Activated T-cell treated with anti-CD3 and anti-CD28 coated beads, Interleukin-2, amount 50 U/mL, for 24 hours (primary cell): ENCODE results near the gene PODXL.
A peak's percentile ranks its signal among the peaks of the same experiment; 100 is the strongest.

Experiments
- DNase-seq: peaks from one replicate; pipeline ENCODE4 v3.0.0-alpha.2; 2020
- H3K27ac Mint-ChIP-seq: 2 replicates; pipeline ENCODE4 v1.8.0; 2020; ENCODE audit warnings: mild to moderate bottlenecking, mixed read lengths
- H3K27me3 Mint-ChIP-seq: 2 replicates; pipeline ENCODE4 v1.8.0; 2020; ENCODE audit warnings: mixed read lengths
- H3K36me3 Mint-ChIP-seq: 2 replicates; pipeline ENCODE4 v1.8.0; 2020; ENCODE audit warnings: low read depth, mixed read lengths
- H3K4me1 Mint-ChIP-seq: 2 replicates; pipeline ENCODE4 v1.8.0; 2020; ENCODE audit warnings: low read depth, mixed read lengths
- H3K4me3 Mint-ChIP-seq: 2 replicates; pipeline ENCODE4 v1.8.0; 2020; ENCODE audit warnings: mild to moderate bottlenecking, moderate library complexity, mixed read lengths
- H3K9me3 Mint-ChIP-seq: 2 replicates; pipeline ENCODE4 v1.8.0; 2020; ENCODE audit warnings: mixed read lengths

The PODXL gene

DNA sequence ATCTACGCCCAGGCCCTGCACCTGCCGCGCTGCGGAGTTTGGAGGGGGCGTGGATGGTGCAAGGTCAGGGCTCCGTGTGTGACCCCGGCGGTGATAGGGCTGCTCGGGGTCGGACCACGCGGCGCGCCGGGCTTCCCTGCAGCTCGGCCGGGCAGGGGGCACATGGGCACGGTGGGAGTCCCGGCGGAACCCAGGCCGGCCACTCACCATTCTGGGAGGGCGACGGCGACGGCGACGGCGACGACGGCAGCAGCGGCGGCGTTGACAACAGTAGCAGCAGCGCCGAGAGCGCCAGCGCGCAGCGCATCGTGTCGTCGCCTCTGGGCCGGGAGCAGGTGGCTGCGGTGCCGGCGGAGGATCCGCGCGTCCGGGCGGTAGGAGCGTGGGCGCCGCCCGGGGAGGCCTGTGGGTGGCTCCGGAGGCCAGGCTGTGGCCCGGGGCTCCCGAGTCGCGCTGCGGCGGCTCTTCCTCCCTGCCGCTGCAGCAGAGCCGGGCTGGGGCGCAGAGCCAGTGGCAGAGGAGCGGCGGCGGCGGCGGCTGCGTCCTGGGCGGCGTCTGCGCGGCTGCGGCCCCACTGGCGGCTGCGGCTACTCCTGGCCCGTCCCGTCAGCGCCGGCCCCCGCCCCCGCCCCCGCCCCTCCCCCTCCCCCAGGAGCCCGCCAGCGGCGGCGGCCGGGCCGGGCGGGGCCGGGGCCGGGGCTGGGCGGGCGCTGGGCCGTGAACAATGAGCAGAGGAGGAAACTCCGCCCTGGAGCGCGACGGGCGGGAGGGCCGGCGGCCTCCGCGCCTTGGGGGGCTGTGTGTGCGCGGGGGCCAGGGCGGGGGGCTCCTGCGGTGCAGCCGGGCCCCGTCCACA lies at the start of gene PODXL:
PODXL (minus strand) TSS at position 576 of the 856 bp plus-strand sequence; CDS start at position 307, 269 bp downstream.
- no peak within 1 kb of the TSS for H3K27ac Mint-ChIP-seq
- H3K4me3 Mint-ChIP-seq = peak within 1 kb of the TSS; percentile 65
- H3K4me1 Mint-ChIP-seq = peaks cover 11% of the 10 kb centered on the region
- peaks cover 74% of the 10 kb centered on the region for H3K27me3 Mint-ChIP-seq
- peak; percentile 71 for DNase-seq
- no peaks in the 10 kb centered on the region for H3K9me3 Mint-ChIP-seq
- H3K36me3 Mint-ChIP-seq = no peaks in the 10 kb centered on the region

- peaks cover 44% of the 10 kb centered on the region for H3K27me3 Mint-ChIP-seq
- H3K4me3 Mint-ChIP-seq = no peak overlapping the region
- H3K27ac Mint-ChIP-seq = no peak overlapping the region
- no peak for DNase-seq
- peaks cover 4% of the 10 kb centered on the region for H3K4me1 Mint-ChIP-seq
- H3K36me3 Mint-ChIP-seq = no peaks in the 10 kb centered on the region
- H3K9me3 Mint-ChIP-seq = no peaks in the 10 kb centered on the region
Observed at GRCh38 chr7:131605280-131605878, 49.0 kb upstream of the PODXL start.

DNA sequence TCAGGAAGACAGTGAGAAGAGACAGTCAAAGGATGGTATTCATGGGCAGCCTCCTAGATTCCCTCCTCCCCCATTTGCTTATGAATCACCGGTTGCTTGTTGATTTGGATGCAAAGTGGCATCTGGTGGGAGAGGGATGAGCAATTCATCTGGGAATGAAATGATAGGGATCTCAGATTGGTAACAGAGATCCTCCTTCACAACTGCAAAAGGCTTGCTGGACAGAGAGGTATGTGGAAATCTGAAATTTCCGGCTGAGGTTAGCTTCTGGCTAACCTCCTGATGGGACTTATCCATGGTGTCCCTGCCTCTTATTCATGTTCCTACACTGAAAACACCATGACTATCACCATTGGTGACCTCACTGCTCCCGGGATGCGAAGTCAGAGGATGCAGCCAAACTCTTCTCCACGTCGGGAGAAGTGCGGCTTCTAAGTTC lies 48.4 kb upstream of the PODXL start:
- H3K9me3 Mint-ChIP-seq = no peaks in the 10 kb centered on the region
- peaks cover 4% of the 10 kb centered on the region for H3K4me1 Mint-ChIP-seq
- H3K27ac Mint-ChIP-seq = no peak overlapping the region
- peaks cover 44% of the 10 kb centered on the region for H3K27me3 Mint-ChIP-seq
- no peak overlapping the region for H3K4me3 Mint-ChIP-seq
- DNase-seq = no peak
- H3K36me3 Mint-ChIP-seq = no peaks in the 10 kb centered on the region

GRCh38 chr7:131603932-131604331 lies 47.5 kb upstream of the PODXL start:
- no peak for DNase-seq
- H3K27ac Mint-ChIP-seq = no peak overlapping the region
- H3K36me3 Mint-ChIP-seq = no peaks in the 10 kb centered on the region
- no peaks in the 10 kb centered on the region for H3K9me3 Mint-ChIP-seq
- no peak overlapping the region for H3K4me3 Mint-ChIP-seq
- H3K4me1 Mint-ChIP-seq = peaks cover 4% of the 10 kb centered on the region
- peaks cover 44% of the 10 kb centered on the region for H3K27me3 Mint-ChIP-seq

DNA sequence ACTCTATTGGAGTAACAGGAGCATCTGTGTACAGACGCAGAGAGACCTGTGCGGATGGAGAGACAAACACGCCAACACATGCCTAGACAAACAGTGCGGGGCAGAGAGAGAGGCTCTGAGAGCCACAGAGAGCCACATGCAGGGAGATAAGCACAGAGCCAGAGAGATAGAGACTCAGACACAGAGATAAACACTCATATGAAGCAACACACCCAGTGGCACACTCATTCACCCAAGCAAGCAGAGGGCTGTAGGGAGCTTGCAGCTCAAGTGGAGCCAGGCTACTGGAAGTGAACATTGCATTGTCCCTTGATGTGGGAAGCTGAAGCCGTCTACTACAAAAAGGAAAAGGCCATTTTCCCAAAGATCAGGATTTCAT lies 46.6 kb upstream of the PODXL start:
- DNase-seq = no peak
- Mint-ChIP-seq H3K27me3 (peaks cover 42% of the 10 kb centered on the region), H3K4me1 (peaks cover 4% of the 10 kb centered on the region), H3K9me3 (no peaks in the 10 kb centered on the region), H3K27ac (no peak overlapping the region), H3K36me3 (no peaks in the 10 kb centered on the region), H3K4me3 (no peak overlapping the region)

- Mint-ChIP-seq H3K27me3 (peaks cover 38% of the 10 kb centered on the region), H3K27ac (no peak overlapping the region), H3K36me3 (no peaks in the 10 kb centered on the region), H3K9me3 (no peaks in the 10 kb centered on the region), H3K4me3 (no peak overlapping the region), H3K4me1 (peaks cover 4% of the 10 kb centered on the region)
- DNase-seq = no peak
Observed at GRCh38 chr7:131602304-131602993, 46.0 kb upstream of the PODXL start.

GRCh38 chr7:131600085-131600881 lies 43.9 kb upstream of the PODXL start:
- H3K27me3 Mint-ChIP-seq = peaks cover 19% of the 10 kb centered on the region
- no peaks in the 10 kb centered on the region for H3K36me3 Mint-ChIP-seq
- no peak for DNase-seq
- H3K27ac Mint-ChIP-seq = no peak overlapping the region
- H3K4me1 Mint-ChIP-seq = no peaks in the 10 kb centered on the region
- no peak overlapping the region for H3K4me3 Mint-ChIP-seq
- H3K9me3 Mint-ChIP-seq = no peaks in the 10 kb centered on the region

DNA sequence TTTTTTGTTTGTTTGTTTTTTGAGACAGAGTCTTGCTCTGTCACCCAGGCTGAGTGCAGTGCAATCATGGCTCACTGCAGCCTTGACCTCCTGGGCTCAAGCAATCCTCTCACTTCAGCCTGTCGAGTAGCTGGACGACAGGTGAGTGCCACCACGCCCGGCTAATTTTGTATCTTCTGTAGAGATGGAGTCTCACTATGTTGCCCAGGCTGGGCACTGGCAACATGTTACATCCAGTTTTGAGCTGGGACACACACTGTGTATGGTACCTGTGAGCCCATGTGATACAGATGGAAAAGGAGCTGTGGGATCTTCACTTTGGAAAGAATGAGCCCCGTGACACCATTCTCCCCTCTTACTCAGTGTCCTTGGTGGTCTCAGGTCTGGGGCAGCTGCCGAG lies 40.4 kb upstream of the PODXL start:
- H3K27me3 Mint-ChIP-seq = no peaks in the 10 kb centered on the region
- no peaks in the 10 kb centered on the region for H3K36me3 Mint-ChIP-seq
- H3K4me1 Mint-ChIP-seq = no peaks in the 10 kb centered on the region
- H3K4me3 Mint-ChIP-seq = no peak overlapping the region
- DNase-seq = no peak
- H3K9me3 Mint-ChIP-seq = no peaks in the 10 kb centered on the region
- no peak overlapping the region for H3K27ac Mint-ChIP-seq

GRCh38 chr7:131595699-131596098 lies 39.3 kb upstream of the PODXL start:
- Mint-ChIP-seq H3K27me3 (no peaks in the 10 kb centered on the region), H3K36me3 (no peaks in the 10 kb centered on the region), H3K4me3 (no peak overlapping the region), H3K9me3 (no peaks in the 10 kb centered on the region), H3K27ac (no peak overlapping the region), H3K4me1 (no peaks in the 10 kb centered on the region)
- no peak for DNase-seq

GRCh38 chr7:131591687-131592319 lies 35.4 kb upstream of the PODXL start:
- H3K27ac Mint-ChIP-seq = no peak overlapping the region
- no peak for DNase-seq
- no peaks in the 10 kb centered on the region for H3K27me3 Mint-ChIP-seq
- no peaks in the 10 kb centered on the region for H3K36me3 Mint-ChIP-seq
- H3K4me1 Mint-ChIP-seq = no peaks in the 10 kb centered on the region
- no peaks in the 10 kb centered on the region for H3K9me3 Mint-ChIP-seq
- no peak overlapping the region for H3K4me3 Mint-ChIP-seq

DNA sequence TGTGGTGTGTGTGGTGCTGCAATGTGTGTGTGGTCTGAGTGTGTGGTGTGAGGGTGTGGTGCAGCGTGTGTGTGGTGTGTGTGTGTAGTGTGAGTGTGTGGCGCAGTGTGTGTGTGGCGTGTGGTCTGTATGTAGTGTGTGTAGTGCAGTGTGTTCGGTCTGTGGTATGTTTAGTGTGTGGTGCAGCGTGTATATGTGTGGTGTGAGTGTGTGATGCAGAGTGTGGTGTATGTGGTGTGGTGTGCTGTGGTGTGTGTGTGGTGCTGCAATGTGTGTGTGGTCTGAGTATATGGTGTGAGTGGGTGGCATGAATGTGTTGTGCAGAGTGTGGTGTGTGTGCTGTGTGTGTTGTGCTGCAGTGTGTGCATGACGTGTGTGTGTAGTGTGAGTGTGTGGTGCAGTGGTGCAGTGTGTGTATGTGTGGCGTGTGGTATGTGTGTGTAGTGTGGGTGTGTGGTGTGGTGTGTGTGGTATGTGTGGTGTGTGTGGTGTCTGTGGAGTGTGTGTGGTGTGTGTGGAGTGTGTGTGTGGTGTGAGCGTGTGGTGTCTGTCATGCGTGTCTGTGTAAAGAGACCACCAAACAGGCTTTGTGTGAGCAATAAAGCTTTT lies 31.0 kb upstream of the PODXL start:
- H3K27me3 Mint-ChIP-seq = peaks cover 4% of the 10 kb centered on the region
- H3K36me3 Mint-ChIP-seq = no peaks in the 10 kb centered on the region
- no peaks in the 10 kb centered on the region for H3K9me3 Mint-ChIP-seq
- no peak overlapping the region for H3K4me3 Mint-ChIP-seq
- no peak for DNase-seq
- H3K27ac Mint-ChIP-seq = no peak overlapping the region
- H3K4me1 Mint-ChIP-seq = no peaks in the 10 kb centered on the region

DNA sequence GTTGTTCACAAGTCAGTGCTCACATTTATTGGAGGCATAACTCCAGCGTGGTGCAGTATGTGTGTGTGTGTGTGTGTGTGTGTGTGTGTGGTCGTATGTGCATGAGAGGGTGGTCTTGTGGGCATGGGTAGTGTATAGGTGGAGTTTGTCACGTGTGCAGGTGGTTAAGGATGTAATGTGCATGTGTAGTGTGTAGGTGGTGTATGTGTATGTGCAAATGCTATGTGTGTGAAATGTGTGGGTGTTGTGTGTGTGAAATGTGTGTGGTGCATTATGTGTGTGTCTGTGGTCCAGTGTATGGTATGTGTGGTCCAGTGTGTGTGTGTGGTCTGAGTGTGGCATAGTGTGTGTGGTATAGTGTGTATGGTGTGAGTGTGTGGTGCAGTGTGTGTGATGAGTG lies 30.3 kb upstream of the PODXL start:
- Mint-ChIP-seq H3K9me3 (no peaks in the 10 kb centered on the region), H3K27me3 (peaks cover 4% of the 10 kb centered on the region), H3K27ac (no peak overlapping the region), H3K36me3 (no peaks in the 10 kb centered on the region), H3K4me1 (no peaks in the 10 kb centered on the region), H3K4me3 (no peak overlapping the region)
- DNase-seq = no peak

GRCh38 chr7:131586259-131586658 lies 29.8 kb upstream of the PODXL start:
- H3K27ac Mint-ChIP-seq = no peak overlapping the region
- no peaks in the 10 kb centered on the region for H3K9me3 Mint-ChIP-seq
- no peak for DNase-seq
- no peak overlapping the region for H3K4me3 Mint-ChIP-seq
- no peaks in the 10 kb centered on the region for H3K4me1 Mint-ChIP-seq
- H3K36me3 Mint-ChIP-seq = no peaks in the 10 kb centered on the region
- peaks cover 4% of the 10 kb centered on the region for H3K27me3 Mint-ChIP-seq

- Mint-ChIP-seq H3K36me3 (no peaks in the 10 kb centered on the region), H3K4me3 (no peak overlapping the region), H3K9me3 (no peaks in the 10 kb centered on the region)
Observed at GRCh38 chr7:131583430-131583829, 27.0 kb upstream of the PODXL start.

More at GRCh38 chr7:131583430-131583829, 27.0 kb upstream of the PODXL start:
- Mint-ChIP-seq H3K4me1 (no peaks in the 10 kb centered on the region), H3K27me3 (peaks cover 4% of the 10 kb centered on the region), H3K27ac (no peak overlapping the region)
- no peak for DNase-seq
